ENCODE measurements around the gene FAM25A.

The FAM25A gene

DNA sequence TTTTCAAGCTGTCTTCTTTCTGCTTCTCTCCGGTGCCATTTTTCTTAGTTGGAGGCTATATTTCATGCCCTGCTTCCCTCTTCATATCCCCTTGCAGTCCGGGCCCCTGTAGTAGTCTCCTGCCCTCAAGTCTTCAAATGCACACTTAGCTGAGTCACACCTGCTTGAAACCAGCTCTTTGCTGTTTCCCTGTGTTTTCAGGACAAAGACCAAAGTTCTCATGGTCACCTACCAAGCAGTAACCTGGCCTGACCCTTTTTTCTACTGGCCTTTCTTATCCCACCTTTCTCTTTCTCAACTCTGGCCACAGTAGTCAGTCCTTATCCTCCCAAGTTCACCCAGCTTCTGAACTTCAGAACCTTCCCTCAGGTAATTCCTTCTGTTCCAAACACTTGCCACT, 46.1 kb downstream of the FAM25A start:
- no peak for DNase-seq (ENCODE audit: extremely low spot score)
- TF ChIP-seq, protein P1, sequence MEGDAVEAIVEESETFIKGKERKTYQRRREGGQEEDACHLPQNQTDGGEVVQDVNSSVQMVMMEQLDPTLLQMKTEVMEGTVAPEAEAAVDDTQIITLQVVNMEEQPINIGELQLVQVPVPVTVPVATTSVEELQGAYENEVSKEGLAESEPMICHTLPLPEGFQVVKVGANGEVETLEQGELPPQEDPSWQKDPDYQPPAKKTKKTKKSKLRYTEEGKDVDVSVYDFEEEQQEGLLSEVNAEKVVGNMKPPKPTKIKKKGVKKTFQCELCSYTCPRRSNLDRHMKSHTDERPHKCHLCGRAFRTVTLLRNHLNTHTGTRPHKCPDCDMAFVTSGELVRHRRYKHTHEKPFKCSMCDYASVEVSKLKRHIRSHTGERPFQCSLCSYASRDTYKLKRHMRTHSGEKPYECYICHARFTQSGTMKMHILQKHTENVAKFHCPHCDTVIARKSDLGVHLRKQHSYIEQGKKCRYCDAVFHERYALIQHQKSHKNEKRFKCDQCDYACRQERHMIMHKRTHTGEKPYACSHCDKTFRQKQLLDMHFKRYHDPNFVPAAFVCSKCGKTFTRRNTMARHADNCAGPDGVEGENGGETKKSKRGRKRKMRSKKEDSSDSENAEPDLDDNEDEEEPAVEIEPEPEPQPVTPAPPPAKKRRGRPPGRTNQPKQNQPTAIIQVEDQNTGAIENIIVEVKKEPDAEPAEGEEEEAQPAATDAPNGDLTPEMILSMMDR (IDR thresholded peaks at IDR 0.05; ENCODE audit: control extremely low read depth, extremely low read depth, low read depth, missing control alignments): no peak
- ChIA-PET POLR2A (no interaction called here), CTCF (no interaction called here)

DNA sequence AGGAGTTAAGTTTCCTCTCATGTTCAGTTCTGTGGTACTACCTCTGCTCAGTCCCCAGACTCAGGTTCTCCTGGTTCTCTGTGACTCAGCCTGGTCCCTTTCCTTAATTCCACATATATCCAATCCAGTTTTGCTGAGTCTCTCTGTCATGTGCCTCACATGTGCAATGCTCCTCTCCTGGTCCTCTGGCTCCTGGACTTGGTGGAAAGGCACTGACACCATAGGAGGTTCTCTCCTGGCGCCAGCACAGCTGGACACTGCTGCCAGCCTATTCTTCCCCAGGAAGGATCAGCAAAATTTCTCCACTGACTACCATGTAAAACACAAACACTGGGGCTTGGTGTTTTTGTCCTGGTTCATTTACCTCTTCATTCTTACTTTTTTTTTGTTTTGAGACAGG, 46.8 kb downstream of the FAM25A start:
- ChIA-PET POLR2A (no interaction called here), CTCF (no interaction called here)
- TF ChIP-seq, protein P1 (IDR thresholded peaks at IDR 0.05; ENCODE audit: control extremely low read depth, extremely low read depth, low read depth, missing control alignments): no peak
- no peak for DNase-seq (ENCODE audit: extremely low spot score)

DNA sequence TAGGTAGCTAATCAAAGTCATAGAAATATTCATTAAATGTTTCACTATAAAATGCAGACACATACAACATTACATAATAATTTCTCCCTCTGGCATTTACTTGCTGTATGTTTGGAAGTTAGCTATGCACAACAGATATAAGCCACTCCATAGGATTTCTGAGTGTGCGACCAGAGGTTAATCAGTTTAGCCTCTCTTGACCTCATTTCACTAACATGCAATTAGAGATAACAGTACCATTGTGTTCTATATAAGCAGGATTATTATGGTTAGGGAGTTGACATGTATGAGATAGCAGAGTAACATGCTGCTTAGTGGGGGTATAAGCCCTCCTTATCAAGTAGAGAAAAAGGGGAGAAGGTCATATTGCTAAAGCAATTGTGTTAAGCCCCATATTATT, 48.2 kb downstream of the FAM25A start:
- TF ChIP-seq, protein P1 (IDR thresholded peaks at IDR 0.05; ENCODE audit: control extremely low read depth, extremely low read depth, low read depth, missing control alignments): no peak
- POLR2A ChIA-PET: no interaction called here
- CTCF ChIA-PET: interaction anchor here (1.1 kb wide), 1 partner anchor 130 kb away, joined by 4 read pairs; no protein-coding TSS in a partner anchor
- DNase-seq (ENCODE audit: extremely low spot score): no peak

DNA sequence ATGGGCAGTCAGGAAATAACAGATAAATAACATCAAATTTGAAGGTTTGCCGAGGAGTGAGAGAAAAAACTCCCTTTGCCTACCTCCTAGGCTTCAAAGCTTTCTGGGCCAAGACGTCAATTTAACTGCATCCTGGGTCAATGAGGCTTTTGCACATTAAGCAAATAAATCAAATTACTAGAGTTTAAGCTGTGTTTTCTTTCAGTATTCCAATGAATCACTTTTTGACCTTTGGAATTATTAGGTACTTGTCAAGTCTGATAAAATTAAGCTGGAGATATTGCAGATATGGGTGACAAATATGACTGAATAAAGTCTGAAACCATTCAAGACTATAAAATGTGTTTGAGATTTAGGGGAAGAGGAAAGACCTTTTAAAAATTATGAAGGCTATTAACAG, 52.4 kb downstream of the FAM25A start:
- ChIA-PET CTCF (no interaction called here), POLR2A (no interaction called here)
- TF ChIP-seq, protein P1 (IDR thresholded peaks at IDR 0.05; ENCODE audit: control extremely low read depth, extremely low read depth, low read depth, missing control alignments): no peak
- DNase-seq (ENCODE audit: extremely low spot score): no peak
